HepG2 (cell line): ENCODE measurements around the gene CAPN11. TPM values are rescaled to one million over a fixed set of nuclear protein-coding genes. Genes with fewer than 3 reads are reported as not detected.
"Not testable (repeated sequence)": the region's sequence is repeated elsewhere in the genome, so short reads cannot be mapped to it uniquely, and the experiment has no call there.

Source experiments
- ATAC-seq: fragments of 200-7000 bp; cut with Tn5 transposase; 3 replicates; pipeline ENCODE4 v1.9.1; 2020; ENCODE audit warnings: mild to moderate bottlenecking, moderate library complexity
- BruUV-seq: library from RNA; stranded (reverse); fragments of 400-500 nt; replicated peaks from 2 replicates; lab custom pipeline; 2021; lab: Mats Ljungman, UMichigan
- CTCF ChIA-PET: fragments of 300-600 bp; formaldehyde crosslinking; extraction: SDS; loops from one replicate; lab custom pipeline; 2021; ENCODE audit warnings: low total read pairs, inconsistent platforms, low intra/inter-chr PET ratio; lab: Yijun Ruan, JAX
- POLR2A ChIA-PET: fragments of 350-600 bp; sonication (Branson Sonifier 250); formaldehyde crosslinking; loops from one replicate; lab custom pipeline; 2020; ENCODE audit warnings: antibody characterized with exemption, inconsistent platforms; lab: Yijun Ruan, JAX
- DNase-seq: peaks from one replicate; pipeline ENCODE4 v3.0.0-alpha.2; 2015; ENCODE audit warnings: low spot score
- FAIRE-seq: peaks from 3 replicates; lab custom pipeline; 2011; peaks lifted over from hg19 to GRCh38; lab: Jason Lieb, UNC
- H2AFZ ChIP-seq: one replicate; pipeline ENCODE4 v1.6.1; 2011; ENCODE audit warnings: low read length, inconsistent platforms
- H3K27ac ChIP-seq: fragments of 300-600 bp; 3 replicates; pipeline ENCODE4 v1.8.0; 2011; ENCODE audit warnings: mixed run types, mild to moderate bottlenecking, mixed read lengths, low read length, inconsistent platforms; ENCODE audit not compliant: insufficient read depth; ENCODE audit errors: extremely low read length
- H3K27me3 ChIP-seq, 2 experiments: fragments of 200-600 bp in 1 of 2; 2 replicates in 1 of 2; 3 replicates in 1 of 2; pipeline versions ENCODE4 v1.6.0 to v1.8.0; 2011; ENCODE audit warnings: low read length in 2 of 2, mild to moderate bottlenecking in 2 of 2, moderate library complexity in 2 of 2, inconsistent platforms in 1 of 2; ENCODE audit not compliant: insufficient read depth in 2 of 2, control insufficient read depth in 1 of 2
- H3K36me3 ChIP-seq, 2 experiments: fragments of 200-600 bp in 1 of 2; replicated peaks in 1 of 2; 2 replicates in 1 of 2; 3 replicates in 1 of 2; pipeline versions ENCODE4 v1.5.1 to v1.8.0; 2011; ENCODE audit warnings: low read length in 2 of 2, inconsistent platforms in 1 of 2; ENCODE audit not compliant: insufficient read depth in 2 of 2, control insufficient read depth in 1 of 2
- H3K4me1 ChIP-seq: 2 replicates; pipeline ENCODE4 v1.5.1; 2012; ENCODE audit warnings: low read length, inconsistent platforms; ENCODE audit not compliant: insufficient read depth
- H3K4me2 ChIP-seq: 2 replicates; pipeline ENCODE4 v1.6.0; 2011; ENCODE audit warnings: low read depth, low read length, inconsistent platforms
- H3K4me3 ChIP-seq, 3 experiments: fragments of 200-600 bp in 1 of 3; sonication (generic), shearing (Covaris generic) in 1 of 3; replicated peaks in 1 of 3; 2 replicates each; pipeline ENCODE4 v1.5.1; 2011 to 2016; ENCODE audit warnings: low read length in 3 of 3, inconsistent platforms in 2 of 3, low read depth in 2 of 3, mild to moderate bottlenecking in 2 of 3, control low read depth in 1 of 3, mixed read lengths in 1 of 3; ENCODE audit not compliant: insufficient read depth in 1 of 3
- H3K79me2 ChIP-seq: one replicate; pipeline ENCODE4 v1.6.1; 2011; ENCODE audit warnings: low read length, inconsistent platforms; ENCODE audit not compliant: insufficient read depth
- H3K9ac ChIP-seq: 2 replicates; pipeline ENCODE4 v1.6.0; 2011; ENCODE audit warnings: mild to moderate bottlenecking, low read depth, low read length, inconsistent platforms; ENCODE audit not compliant: insufficient read depth
- H3K9me3 ChIP-seq: 2 replicates; pipeline ENCODE4 v1.5.1; 2012; ENCODE audit warnings: mild to moderate bottlenecking, low read length
- H4K20me1 ChIP-seq: 2 replicates; pipeline ENCODE4 v1.6.0; 2011; ENCODE audit warnings: inconsistent platforms, mild to moderate bottlenecking, low read length, moderate library complexity; ENCODE audit not compliant: insufficient read depth
- FOSL1 ChIP-seq: sonication (generic); formaldehyde crosslinking; IDR thresholded peaks from 2 replicates; pipeline ENCODE4 v1.9.0; 2021; ENCODE audit warnings: missing genetic modification reagents, borderline replicate concordance
- FOXO1 ChIP-seq: sonication (generic); formaldehyde crosslinking; IDR thresholded peaks from 2 replicates; pipeline ENCODE4 v1.4.0; 2020; ENCODE audit warnings: missing genetic modification reagents
- NFIC ChIP-seq: IDR thresholded peaks from 2 replicates; pipeline ENCODE4 v1.6.1; 2012; ENCODE audit warnings: mild to moderate bottlenecking, low read length, inconsistent platforms
- POLR2G ChIP-seq: fragments of 200-400 bp; formaldehyde crosslinking; IDR thresholded peaks from 2 replicates; pipeline ENCODE4 v1.6.1; 2018; ENCODE audit warnings: mild to moderate bottlenecking, low read depth, low read length, moderate library complexity
- PTBP1 ChIP-seq: fragments of 200-400 bp; formaldehyde crosslinking; IDR thresholded peaks from 2 replicates; pipeline ENCODE4 v1.6.1; 2018; ENCODE audit warnings: low read length, low read depth; ENCODE audit not compliant: poor library complexity, severe bottlenecking
- REL ChIP-seq: sonication (generic); formaldehyde crosslinking; conservative IDR thresholded peaks from 2 replicates; pipeline ENCODE4 v1.8.0; 2022; ENCODE audit warnings: mild to moderate bottlenecking, missing genetic modification reagents, moderate library complexity
- SATB2 ChIP-seq: sonication (generic); formaldehyde crosslinking; IDR thresholded peaks from 2 replicates; pipeline ENCODE4 v1.5.0; 2020; ENCODE audit warnings: missing genetic modification reagents
- ZNF232 ChIP-seq: sonication (generic); formaldehyde crosslinking; IDR thresholded peaks from 2 replicates; pipeline ENCODE4 v1.4.0; 2020; ENCODE audit warnings: missing genetic modification reagents, borderline replicate concordance
- ZNF251 ChIP-seq: sonication (generic); formaldehyde crosslinking; IDR thresholded peaks from 2 replicates; pipeline ENCODE4 v1.9.0; 2021; ENCODE audit warnings: mild to moderate bottlenecking, missing genetic modification reagents
- ZNF282 ChIP-seq: fragments of 450-650 bp; IDR thresholded peaks from 2 replicates; pipeline ENCODE4 v1.6.1; 2018; ENCODE audit not compliant: partially characterized antibody
- ZNF317 ChIP-seq: sonication (generic); formaldehyde crosslinking; IDR thresholded peaks from 2 replicates; pipeline ENCODE4 v1.5.0; 2020; ENCODE audit warnings: mild to moderate bottlenecking, missing genetic modification reagents
- ZNF672 ChIP-seq: sonication (generic); formaldehyde crosslinking; IDR thresholded peaks from 2 replicates; pipeline ENCODE4 v1.8.1; 2022; ENCODE audit warnings: missing genetic modification reagents
- ZNF788 ChIP-seq: sonication (generic); formaldehyde crosslinking; IDR thresholded peaks from 2 replicates; pipeline ENCODE4 v1.5.0; 2020; ENCODE audit warnings: mild to moderate bottlenecking, missing genetic modification reagents, borderline replicate concordance
- WGBS: methylation state at CpG from one replicate; pipeline ENCODE4 v1.1.6; 2017; ENCODE audit warnings: low lambda C conversion rate; 5-methylcytosine and 5-hydroxymethylcytosine counted together
- in situ Hi-C: cut with HindIII; loops from 2 replicates; pipeline ENCODE4 v1.10.0; 2017; ENCODE audit warnings: low pct_unique_long_range_greater_than_20kb; ENCODE audit not compliant: extremely low pct_ligation_motif_present
- intact Hi-C: fragments of 100-400 bp; cut with micrococcal nuclease; formaldehyde crosslinking; loops from one replicate; pipeline ENCODE4 v1.10.0; 2022; ENCODE audit not compliant: unreplicated experiment
- polyA plus RNA-seq, 8 experiments: library from polyadenylated mRNA; depleted of rRNA in 3 of 8; stranded (reverse) in 7 of 8; unstranded in 1 of 8; fragments of >200 nt; fragmentation: Illumina TruSeq in 4 of 8; extraction: Trizol in 4 of 8; gene quantifications; 2 replicates each; pipeline versions ENCODE4 v1.2.1 to v1.2.3, GENCODE V29; 2011 to 2016; ENCODE audit warnings: low read depth in 4 of 8, missing spikeins in 1 of 8, mixed read lengths in 1 of 8; ENCODE audit not compliant: insufficient read depth in 1 of 8
- total RNA-seq, 5 experiments: library from RNA; depleted of rRNA; stranded (reverse); fragments of >200 nt; fragmentation: Illumina TruSeq; extraction: Trizol; gene quantifications; 2 replicates each; pipeline ENCODE4 v1.2.3, GENCODE V29; 2016; ENCODE audit warnings: low read depth in 1 of 5
- TF ChIP-seq, protein P1 (sequence below): sonication (generic); formaldehyde crosslinking; IDR thresholded peaks from 2 replicates; pipeline ENCODE4 v1.5.0; 2020; ENCODE audit warnings: mild to moderate bottlenecking, missing genetic modification reagents

Gene CAPN11
- total and polyA plus RNA-seq, 2 of the 13 experiments (the other 11 are each of a cell fraction or from before 2014, with no cell fraction given), result 0.07 to 0.11 TPM

DNA sequence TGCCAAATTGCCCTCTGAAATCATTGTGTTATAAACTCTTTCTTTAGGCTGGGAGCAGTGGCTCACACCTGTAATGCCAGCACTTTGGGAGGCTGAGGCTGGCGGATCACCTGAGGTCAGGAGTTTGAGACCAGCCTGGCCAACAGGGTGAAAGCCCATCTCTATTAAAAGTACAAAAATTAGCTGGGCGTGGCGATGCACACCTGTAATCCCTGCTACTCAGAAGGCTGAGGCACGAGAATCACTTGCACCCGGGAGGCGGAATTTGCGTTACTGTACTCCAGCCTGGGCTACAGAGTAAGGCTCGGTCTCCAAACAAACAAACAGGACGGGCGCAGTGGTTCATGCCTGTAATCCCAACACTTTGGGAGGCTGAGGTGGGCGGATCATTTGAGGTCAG, 37.7 kb downstream of the CAPN11 start:
- WGBS, result 28% methylated on average over 11 of the region's 11 CpGs
- peaks cover 43% of the 10 kb centered on the region for H3K4me1 ChIP-seq
- not testable (repeated sequence) for BruUV-seq
- TF ChIP-seq ZNF788 (CRISPR knock-in tag), result 0 out of 2 replicates have a peak, but pooled peaks have one; percentile 6
- TF ChIP-seq, all 625 proteins: peak for 1; not testable (repeated sequence) for 624
- H3K4me2 ChIP-seq, H3K9ac ChIP-seq, H3K79me2 ChIP-seq, H3K9me3 ChIP-seq, in situ Hi-C loops, FAIRE-seq, DNase-seq, ATAC-seq, CTCF ChIA-PET, H3K27ac ChIP-seq, H3K4me3 ChIP-seq, H3K27me3 ChIP-seq, H4K20me1 ChIP-seq, H3K36me3 ChIP-seq, intact Hi-C loops, H2AFZ ChIP-seq, POLR2A ChIA-PET: not testable (repeated sequence)

DNA sequence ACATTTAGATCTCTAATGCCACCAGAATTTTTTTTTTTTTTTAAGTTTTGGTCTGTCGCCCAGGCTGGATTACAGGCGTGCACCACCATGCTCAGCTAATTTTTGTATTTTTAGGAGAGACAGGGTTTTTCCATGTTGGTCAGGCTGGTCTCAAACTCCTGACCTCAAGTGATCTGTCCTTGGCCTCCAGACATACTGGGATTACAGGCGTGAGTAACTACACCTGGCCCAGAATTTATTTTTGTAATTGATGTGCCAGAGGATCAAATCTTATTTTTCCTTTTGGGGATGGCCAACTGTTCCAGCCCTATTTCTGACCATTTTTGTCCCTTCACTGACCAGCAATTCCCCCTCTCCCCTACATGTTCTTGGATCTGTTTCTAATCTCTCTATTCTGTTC, 40.1 kb downstream of the CAPN11 start:
- H4K20me1 ChIP-seq, result no peaks in the 10 kb centered on the region
- 46% methylated on average over 3 of the region's 3 CpGs for WGBS
- ATAC-seq (no peak), FAIRE-seq (no peak), DNase-seq (no peak)
- H3K4me1 ChIP-seq, result peaks cover 47% of the 10 kb centered on the region
- H3K27ac ChIP-seq, result no peak overlapping the region
- H3K79me2 ChIP-seq, result no peaks in the 10 kb centered on the region
- H3K27me3 ChIP-seq, result peaks cover 0 to 5% of the 10 kb centered on the region in 2 experiments; a peak in 2 of 5 replicates
- ChIA-PET POLR2A (no interaction called here), CTCF (no interaction called here)
- intact Hi-C loops, result no loop called here
- H3K36me3 ChIP-seq, result no peaks in the 10 kb centered on the region
- in situ Hi-C loops, result no loop called here
- TF ChIP-seq, protein P1, sequence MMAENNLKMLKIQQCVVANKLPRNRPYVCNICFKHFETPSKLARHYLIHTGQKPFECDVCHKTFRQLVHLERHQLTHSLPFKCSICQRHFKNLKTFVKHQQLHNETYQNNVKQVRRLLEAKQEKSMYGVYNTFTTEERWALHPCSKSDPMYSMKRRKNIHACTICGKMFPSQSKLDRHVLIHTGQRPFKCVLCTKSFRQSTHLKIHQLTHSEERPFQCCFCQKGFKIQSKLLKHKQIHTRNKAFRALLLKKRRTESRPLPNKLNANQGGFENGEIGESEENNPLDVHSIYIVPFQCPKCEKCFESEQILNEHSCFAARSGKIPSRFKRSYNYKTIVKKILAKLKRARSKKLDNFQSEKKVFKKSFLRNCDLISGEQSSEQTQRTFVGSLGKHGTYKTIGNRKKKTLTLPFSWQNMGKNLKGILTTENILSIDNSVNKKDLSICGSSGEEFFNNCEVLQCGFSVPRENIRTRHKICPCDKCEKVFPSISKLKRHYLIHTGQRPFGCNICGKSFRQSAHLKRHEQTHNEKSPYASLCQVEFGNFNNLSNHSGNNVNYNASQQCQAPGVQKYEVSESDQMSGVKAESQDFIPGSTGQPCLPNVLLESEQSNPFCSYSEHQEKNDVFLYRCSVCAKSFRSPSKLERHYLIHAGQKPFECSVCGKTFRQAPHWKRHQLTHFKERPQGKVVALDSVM, result no peak
- TF ChIP-seq ZNF232 (CRISPR knock-in tag), result no peak
- no peak for TF ChIP-seq POLR2G
- no peak for TF ChIP-seq ZNF672 (CRISPR knock-in tag)
- TF ChIP-seq FOXO1 (CRISPR knock-in tag), result no peak
- no peak for TF ChIP-seq REL
- no peak for TF ChIP-seq PTBP1
- no peak for TF ChIP-seq ZNF251 (CRISPR knock-in tag)
- TF ChIP-seq NFIC, result no peak
- TF ChIP-seq ZNF282, result no peak
- no peak for TF ChIP-seq ZNF317 (CRISPR knock-in tag)
- TF ChIP-seq FOSL1 (CRISPR knock-in tag), result no peak
- no peak for TF ChIP-seq SATB2
- H2AFZ ChIP-seq, result no peak overlapping the region
- no peak overlapping the region for H3K9ac ChIP-seq
- no peak overlapping the region for H3K4me3 ChIP-seq
- no peak overlapping the region for H3K4me2 ChIP-seq
- no TSS peak for BruUV-seq
- no peaks in the 10 kb centered on the region for H3K9me3 ChIP-seq
